HUES48 (cell line): ENCODE measurements around the gene SSX2IP.
A peak's percentile ranks its signal among the peaks of the same experiment; 100 is the strongest.

Experiments used
- H3K27ac ChIP-seq: one replicate; pipeline ENCODE4 v1.7.0; 2013; ENCODE audit warnings: low read depth, low read length, inconsistent platforms
- H3K27me3 ChIP-seq: 2 replicates; pipeline ENCODE4 v1.6.1; 2013; ENCODE audit warnings: mild to moderate bottlenecking, low read length; ENCODE audit not compliant: control insufficient read depth, insufficient read depth
- H3K36me3 ChIP-seq: 2 replicates; pipeline ENCODE4 v1.6.1; 2013; ENCODE audit warnings: low read length; ENCODE audit not compliant: control insufficient read depth, insufficient read depth
- H3K4me1 ChIP-seq: 2 replicates; pipeline ENCODE4 v1.6.1; 2013; ENCODE audit warnings: mild to moderate bottlenecking, low read length; ENCODE audit not compliant: control insufficient read depth, insufficient read depth
- H3K4me3 ChIP-seq: 2 replicates; pipeline ENCODE4 v1.5.1; 2013; ENCODE audit warnings: mild to moderate bottlenecking, low read depth, low read length
- H3K9ac ChIP-seq: 2 replicates; pipeline ENCODE4 v1.6.1; 2013; ENCODE audit warnings: mild to moderate bottlenecking, low read depth, low read length, moderate library complexity
- H3K9me3 ChIP-seq: 2 replicates; pipeline ENCODE4 v1.6.1; 2013; ENCODE audit warnings: low read length; ENCODE audit not compliant: control insufficient read depth, insufficient read depth

SSX2IP gene

DNA sequence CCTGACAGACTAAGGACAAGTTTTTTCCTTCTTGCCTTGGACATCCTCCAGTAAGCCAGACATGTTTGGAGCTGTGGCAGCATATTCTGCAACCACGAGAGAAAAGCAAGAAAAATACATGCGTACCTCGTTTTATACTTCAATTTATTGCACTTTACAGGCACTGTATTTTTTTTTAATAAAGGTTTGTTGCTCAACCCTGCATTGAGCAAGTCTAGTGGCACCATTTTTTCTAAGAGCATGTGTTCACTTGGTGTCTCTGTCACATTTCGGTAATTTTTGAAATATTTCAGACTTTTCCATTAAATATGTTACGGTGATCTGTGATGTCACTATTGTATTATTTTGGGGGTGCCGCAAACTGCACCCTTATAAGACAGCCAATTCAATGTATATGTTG lies 2.1 kb upstream of the SSX2IP start:
- H3K36me3 ChIP-seq, result no peaks in the 10 kb centered on the region
- H3K27ac ChIP-seq, result no peak overlapping the region
- peaks cover 24% of the 10 kb centered on the region for H3K4me1 ChIP-seq
- no peaks in the 10 kb centered on the region for H3K27me3 ChIP-seq
- H3K4me3 ChIP-seq, result no peak overlapping the region
- no peak overlapping the region for H3K9ac ChIP-seq
- no peaks in the 10 kb centered on the region for H3K9me3 ChIP-seq

DNA sequence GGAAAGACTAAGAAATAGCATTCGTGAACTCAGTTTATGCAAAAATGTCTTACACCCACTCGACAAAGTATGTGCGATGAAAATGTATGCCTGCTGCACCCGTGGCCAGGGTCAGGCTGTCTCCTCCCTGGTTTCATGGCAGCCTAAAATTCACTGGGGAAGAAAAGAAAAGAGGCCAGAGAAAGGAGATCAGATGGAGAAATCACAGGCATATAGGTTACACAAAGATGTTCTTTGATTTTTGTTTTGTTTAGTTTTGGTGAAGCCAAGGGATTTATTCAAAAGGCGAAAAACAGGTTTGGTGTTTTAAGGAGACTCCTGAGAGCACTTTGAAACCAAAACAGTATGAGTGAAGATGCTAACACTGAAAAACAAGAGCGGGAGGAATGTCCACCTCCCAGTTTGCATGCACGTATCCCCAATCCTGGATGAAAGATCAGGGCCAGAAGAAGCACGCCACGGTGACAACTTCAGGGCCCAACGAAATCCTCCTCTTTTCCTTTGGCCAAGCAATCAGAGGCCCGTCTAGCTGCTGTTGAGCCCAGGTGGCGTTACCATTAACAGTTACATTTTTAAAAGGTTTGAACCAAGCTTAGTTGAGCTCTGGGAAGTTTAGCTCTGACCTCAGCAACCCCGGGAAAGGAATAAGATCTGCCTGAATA lies 992 bp upstream of the SSX2IP start:
- Histone ChIP-seq H3K9ac (peak overlapping the region; percentile 75), H3K36me3 (no peaks in the 10 kb centered on the region), H3K27ac (peak overlapping the region; percentile 94), H3K4me1 (peaks cover 26% of the 10 kb centered on the region), H3K27me3 (no peaks in the 10 kb centered on the region), H3K9me3 (no peaks in the 10 kb centered on the region), H3K4me3 (peak overlapping the region; percentile 73)

DNA sequence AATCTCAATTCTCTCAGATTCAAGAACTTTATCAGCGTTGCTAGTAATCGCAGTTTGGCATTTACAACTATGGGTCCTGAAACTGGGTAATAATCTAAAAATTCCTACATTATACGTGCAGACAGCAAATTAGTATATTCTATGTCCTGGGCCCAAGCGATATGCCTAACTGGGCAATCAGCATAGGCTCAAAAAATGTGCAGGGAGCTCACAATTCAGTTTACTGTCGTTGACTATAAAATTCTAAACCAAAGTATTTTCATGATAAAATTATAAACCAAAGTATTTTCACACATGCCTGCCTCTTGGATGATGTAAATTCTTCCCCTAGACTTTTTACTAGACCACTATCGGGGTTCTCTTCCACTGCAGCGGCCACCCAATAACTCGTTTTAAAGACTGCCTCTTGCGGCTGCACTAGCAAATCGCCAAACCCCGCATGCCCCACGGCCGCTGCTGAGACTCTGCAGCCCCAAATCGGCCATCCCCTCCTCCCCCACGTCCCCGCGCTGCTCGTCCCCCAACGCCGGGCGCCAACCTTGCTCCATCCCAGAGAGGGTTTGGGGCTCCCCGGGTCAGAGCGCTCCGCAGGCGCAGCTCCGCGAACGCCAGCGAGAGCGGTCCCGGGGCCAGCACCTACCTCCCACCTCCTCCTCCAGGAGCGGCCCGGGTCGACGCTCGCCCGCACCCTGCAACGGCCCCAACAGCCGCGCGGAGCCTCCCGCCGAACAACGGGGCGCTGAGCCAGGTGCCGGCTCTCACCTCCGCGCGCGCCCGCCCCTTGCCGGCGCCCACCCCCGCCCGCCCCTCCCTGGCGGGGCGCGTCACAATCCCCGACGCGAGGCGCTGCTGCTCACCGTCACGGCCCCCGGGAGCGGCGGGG lies 506 bp downstream of the SSX2IP start:
- no peaks in the 10 kb centered on the region for H3K36me3 ChIP-seq
- H3K9ac ChIP-seq, result peak overlapping the region; percentile 71
- H3K27me3 ChIP-seq, result no peaks in the 10 kb centered on the region
- H3K4me1 ChIP-seq, result peaks cover 26% of the 10 kb centered on the region
- peak overlapping the region; percentile 73 for H3K4me3 ChIP-seq
- no peaks in the 10 kb centered on the region for H3K9me3 ChIP-seq
- peak overlapping the region; percentile 94 for H3K27ac ChIP-seq

DNA sequence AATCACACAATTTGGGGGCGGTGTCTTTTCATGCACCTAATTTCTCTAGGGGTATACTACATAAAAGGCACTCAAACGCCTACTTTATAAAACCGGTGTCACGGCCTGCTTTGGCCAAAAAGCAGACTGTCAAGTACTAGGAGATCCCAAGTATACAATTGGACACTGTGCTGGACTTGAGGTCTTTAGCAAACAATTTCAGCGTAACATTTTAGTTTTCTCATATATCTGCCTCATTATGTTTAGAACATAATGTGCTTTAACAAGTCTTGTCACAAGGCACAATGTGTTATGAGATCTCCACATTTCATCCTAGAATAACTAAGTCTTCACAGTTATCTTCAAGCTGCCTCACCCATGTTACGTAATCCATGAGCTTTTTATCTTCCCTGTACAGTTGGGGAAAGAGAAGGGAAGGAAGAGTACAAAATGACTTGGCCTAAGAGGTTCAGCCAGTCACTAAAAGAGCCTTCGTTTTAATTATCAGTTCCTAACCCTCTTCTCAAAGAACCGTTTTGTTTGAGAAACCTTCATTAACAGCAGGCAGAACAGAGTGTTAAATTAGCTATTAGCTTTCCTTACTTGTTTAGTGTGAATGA lies 1.7 kb downstream of the SSX2IP start:
- H3K27me3 ChIP-seq, result no peaks in the 10 kb centered on the region
- H3K9me3 ChIP-seq, result no peaks in the 10 kb centered on the region
- no peak overlapping the region for H3K27ac ChIP-seq
- peaks cover 26% of the 10 kb centered on the region for H3K4me1 ChIP-seq
- H3K36me3 ChIP-seq, result no peaks in the 10 kb centered on the region
- peak overlapping the region; percentile 73 for H3K4me3 ChIP-seq
- H3K9ac ChIP-seq, result no peak overlapping the region

DNA sequence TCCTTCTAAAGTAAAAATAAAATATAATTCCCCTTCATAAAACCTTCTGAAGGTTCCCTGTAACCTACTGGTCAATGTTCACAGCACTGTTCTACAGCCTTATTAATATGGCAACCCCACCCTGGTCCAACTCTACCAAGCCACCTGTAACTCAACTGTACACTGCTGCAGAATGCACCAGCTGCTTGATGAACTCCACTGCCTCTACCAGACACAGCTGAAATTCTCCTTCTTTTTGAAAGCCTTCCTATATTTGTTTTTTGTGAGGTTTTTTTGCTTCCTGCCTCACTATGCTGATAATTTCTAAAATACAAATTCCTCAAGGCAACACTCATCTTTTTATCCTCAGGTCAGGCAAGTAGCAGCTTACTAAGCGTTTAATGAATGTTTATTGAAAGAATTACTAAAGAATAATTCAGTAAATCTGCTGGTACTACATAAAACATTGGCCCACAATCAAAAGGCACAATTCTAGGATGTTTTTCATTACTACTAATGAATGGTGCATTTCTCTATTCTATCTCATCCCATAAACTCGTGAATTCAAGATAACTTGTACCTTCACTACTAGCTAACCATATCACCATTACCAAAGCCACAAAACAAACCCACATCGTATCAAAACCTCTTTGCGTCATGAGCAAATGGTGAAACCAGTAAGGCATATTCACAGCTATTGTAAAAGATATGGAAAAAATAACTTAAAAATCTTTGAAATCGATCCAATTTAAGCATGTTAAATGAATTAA lies 2.4 kb downstream of the SSX2IP start:
- Histone ChIP-seq H3K4me3 (no peak overlapping the region), H3K36me3 (no peaks in the 10 kb centered on the region), H3K27me3 (no peaks in the 10 kb centered on the region), H3K9me3 (no peaks in the 10 kb centered on the region), H3K9ac (no peak overlapping the region), H3K4me1 (peaks cover 26% of the 10 kb centered on the region), H3K27ac (no peak overlapping the region)

DNA sequence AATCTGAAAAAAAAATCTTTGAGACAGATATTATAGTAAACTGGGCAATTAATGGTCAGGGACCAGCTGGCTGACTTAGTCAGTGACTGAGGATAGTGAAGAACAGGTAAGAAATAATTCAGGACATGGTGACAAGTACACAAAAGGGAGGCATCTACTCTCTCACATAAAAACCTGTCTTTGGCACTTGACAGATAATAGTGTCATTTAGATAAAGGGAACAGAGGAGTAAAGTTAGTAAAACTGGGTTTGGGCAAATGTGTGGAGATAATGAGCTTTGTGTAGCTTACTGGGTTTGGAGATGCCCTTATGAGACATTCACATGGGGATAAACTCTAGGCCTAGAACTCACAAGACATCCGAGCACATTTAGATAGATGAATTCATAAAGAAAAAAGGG lies 4.0 kb downstream of the SSX2IP start:
- Histone ChIP-seq H3K4me3 (no peak overlapping the region), H3K27me3 (no peaks in the 10 kb centered on the region), H3K9me3 (no peaks in the 10 kb centered on the region), H3K4me1 (peaks cover 19% of the 10 kb centered on the region), H3K36me3 (no peaks in the 10 kb centered on the region), H3K9ac (no peak overlapping the region), H3K27ac (no peak overlapping the region)

DNA sequence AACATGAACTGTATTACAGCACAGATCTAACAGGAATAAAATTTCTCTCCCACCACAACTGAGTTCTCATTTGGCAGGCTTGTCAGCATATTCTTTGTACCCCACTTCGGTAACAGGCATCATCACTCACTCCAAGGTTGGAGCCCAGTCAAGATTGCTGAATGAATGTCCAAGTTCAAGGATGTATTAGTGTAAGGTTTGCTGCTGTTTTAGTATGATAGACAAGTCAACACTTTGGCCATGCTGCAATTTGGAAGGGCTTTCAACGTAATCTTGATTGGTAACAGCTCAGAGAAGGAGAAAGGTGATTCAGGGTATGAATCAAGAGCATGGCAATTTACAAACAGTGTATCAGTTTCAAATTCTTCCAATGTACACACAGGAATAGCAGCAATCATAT lies 6.8 kb downstream of the SSX2IP start:
- no peak overlapping the region for H3K4me3 ChIP-seq
- peaks cover 19% of the 10 kb centered on the region for H3K4me1 ChIP-seq
- H3K27me3 ChIP-seq, result no peaks in the 10 kb centered on the region
- no peaks in the 10 kb centered on the region for H3K9me3 ChIP-seq
- H3K9ac ChIP-seq, result no peak overlapping the region
- H3K36me3 ChIP-seq, result no peaks in the 10 kb centered on the region
- no peak overlapping the region for H3K27ac ChIP-seq

DNA sequence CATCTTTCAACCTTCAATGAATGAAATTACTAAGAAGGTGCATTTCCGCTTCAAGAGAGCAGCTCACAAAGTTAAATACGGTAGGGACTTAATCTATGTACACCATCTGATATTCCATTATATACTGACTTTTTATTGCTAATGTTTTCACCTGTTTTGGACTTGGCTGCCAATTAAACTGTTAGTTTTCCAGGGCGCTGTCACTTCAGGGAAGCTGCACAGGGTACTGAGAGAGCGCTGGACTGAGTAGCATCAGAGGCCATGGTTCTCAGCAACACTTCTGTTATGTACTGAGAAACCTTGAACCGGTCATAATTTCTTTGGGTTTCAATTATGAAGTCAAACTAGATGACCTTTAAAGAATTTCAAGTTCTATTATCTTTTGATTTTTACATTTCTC lies 8.2 kb downstream of the SSX2IP start:
- peaks cover 15% of the 10 kb centered on the region for H3K4me1 ChIP-seq

DNA sequence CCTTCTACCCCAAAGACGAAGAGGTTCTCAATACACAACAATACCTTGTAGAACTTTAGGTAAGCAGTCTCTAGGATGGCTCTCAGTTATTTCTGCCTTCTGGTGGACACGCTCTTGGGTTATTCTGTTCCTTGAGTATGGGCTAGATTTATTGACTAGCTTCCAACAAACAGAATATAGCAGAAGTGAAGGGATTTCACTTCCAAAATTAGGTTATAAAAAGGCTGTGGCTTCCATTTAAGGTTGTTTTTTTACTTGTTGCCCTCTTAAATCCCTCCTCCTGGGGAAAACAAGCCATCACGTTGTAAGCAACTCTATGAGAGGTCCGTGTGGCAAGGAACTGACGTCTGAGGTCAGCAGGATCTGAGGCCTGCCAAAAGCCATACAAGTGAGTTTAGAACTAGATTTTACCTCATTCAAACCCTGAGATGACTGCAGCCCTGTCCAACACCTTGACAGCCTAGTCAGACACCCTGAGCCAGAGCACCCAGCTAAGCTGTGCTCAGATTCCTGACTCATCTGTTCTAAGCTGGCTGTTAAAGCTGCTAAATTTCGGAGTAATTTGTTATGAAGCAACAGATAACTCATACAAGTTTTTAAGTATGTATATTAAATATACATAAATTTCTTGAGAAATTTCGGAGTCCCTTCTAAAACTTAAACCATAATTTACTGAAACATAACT lies 12.7 kb downstream of the SSX2IP start:
- Histone ChIP-seq H3K4me1 (peaks cover 45% of the 10 kb centered on the region), H3K36me3 (no peaks in the 10 kb centered on the region), H3K9me3 (no peaks in the 10 kb centered on the region), H3K27me3 (no peaks in the 10 kb centered on the region), H3K4me3 (no peak overlapping the region), H3K27ac (no peak overlapping the region), H3K9ac (no peak overlapping the region)

More for the DNA sequence above, 8.2 kb downstream of the SSX2IP start:
- H3K27me3 ChIP-seq, result no peaks in the 10 kb centered on the region
- H3K9ac ChIP-seq, result no peak overlapping the region
- no peak overlapping the region for H3K27ac ChIP-seq
- H3K36me3 ChIP-seq, result no peaks in the 10 kb centered on the region
- no peaks in the 10 kb centered on the region for H3K9me3 ChIP-seq
- H3K4me3 ChIP-seq, result no peak overlapping the region

DNA sequence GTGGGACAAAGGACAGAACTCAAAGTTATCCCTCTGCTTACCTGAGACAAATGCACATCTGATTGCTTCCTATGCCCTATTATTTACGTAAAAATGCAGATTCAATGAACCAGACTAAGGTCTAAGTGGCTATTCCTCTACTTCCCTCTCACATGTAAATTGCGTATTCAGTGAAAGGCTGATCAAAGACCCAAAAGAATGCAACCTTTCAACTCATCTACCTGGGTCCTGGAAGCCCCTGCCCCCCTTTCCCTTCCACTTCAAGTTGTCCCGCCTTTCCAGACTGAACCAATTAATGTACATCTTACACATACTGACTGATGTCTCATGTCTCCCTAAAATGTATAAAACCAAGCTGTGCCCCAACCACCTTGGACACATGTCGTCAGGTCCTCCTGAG lies 14.6 kb downstream of the SSX2IP start:
- Histone ChIP-seq H3K9ac (no peak overlapping the region), H3K4me1 (peaks cover 51% of the 10 kb centered on the region), H3K36me3 (no peaks in the 10 kb centered on the region), H3K27me3 (no peaks in the 10 kb centered on the region), H3K27ac (peak overlapping the region; percentile 77), H3K4me3 (peak overlapping the region; percentile 6; the same call in 1 of the 2 replicates), H3K9me3 (no peaks in the 10 kb centered on the region)
